IMR-90 (cell line): Measurements from ENCODE around the gene MEF2A. TPM values are rescaled to one million over a fixed set of nuclear protein-coding genes. Genes with fewer than 3 reads are reported as not detected.

Experiments
- ATAC-seq: fragments of 200-7000 bp; cut with Tn5 transposase; 2 replicates; pipeline ENCODE4 v1.9.1; 2020; ENCODE audit warnings: low read depth, mild to moderate bottlenecking, moderate library complexity
- BruUV-seq: library from RNA; stranded (reverse); fragments of 400-500 nt; replicated peaks from 2 replicates; lab custom pipeline; 2021; lab: Mats Ljungman, UMichigan
- CTCF ChIA-PET: fragments of 300-600 bp; formaldehyde crosslinking; extraction: SDS; loops from one replicate; lab custom pipeline; 2021; ENCODE audit warnings: antibody characterized with exemption; lab: Yijun Ruan, JAX
- POLR2A ChIA-PET: fragments of 300-600 bp; sonication (Branson Sonifier 250); formaldehyde crosslinking; loops from one replicate; lab custom pipeline; 2022; ENCODE audit warnings: antibody characterized with exemption; ENCODE audit not compliant: unreplicated experiment; lab: Charles Lee
- DNase-seq: peaks from one replicate; pipeline ENCODE4 v3.0.0; 2013
- H2AFZ ChIP-seq: replicated peaks from 2 replicates; pipeline ENCODE3; 2013; ENCODE audit warnings: low read length, mild to moderate bottlenecking; ENCODE audit not compliant: poor library complexity
- H2AK5ac ChIP-seq: 2 replicates; pipeline ENCODE4 v1.6.1; 2013; ENCODE audit warnings: low read depth, low read length, inconsistent platforms
- H2AK9ac ChIP-seq: replicated peaks from 2 replicates; pipeline ENCODE3; 2013; ENCODE audit warnings: mild to moderate bottlenecking, low read depth, low read length, moderate library complexity; ENCODE audit not compliant: poor library complexity
- H2BK120ac ChIP-seq: 2 replicates; pipeline ENCODE4 v1.6.1; 2013; ENCODE audit warnings: low read depth, low read length, inconsistent platforms
- H2BK15ac ChIP-seq: 3 replicates; pipeline ENCODE4 v1.6.1; 2013; ENCODE audit warnings: low read depth, low read length, inconsistent platforms
- H2BK20ac ChIP-seq: 2 replicates; pipeline ENCODE4 v1.6.1; 2013; ENCODE audit warnings: low read depth, mild to moderate bottlenecking, inconsistent platforms, low read length, moderate library complexity
- H2BK5ac ChIP-seq: 2 replicates; pipeline ENCODE4 v1.6.1; 2013; ENCODE audit warnings: mild to moderate bottlenecking, low read depth, low read length, inconsistent platforms; ENCODE audit not compliant: poor library complexity, severe bottlenecking
- H3K14ac ChIP-seq: replicated peaks from 2 replicates; pipeline ENCODE4 v1.6.1; 2013; ENCODE audit warnings: low read depth, low read length, inconsistent platforms
- H3K18ac ChIP-seq: 2 replicates; pipeline ENCODE4 v1.6.1; 2013; ENCODE audit warnings: low read depth, low read length, control low read depth
- H3K23ac ChIP-seq: 2 replicates; pipeline ENCODE4 v1.6.1; 2013; ENCODE audit warnings: low read depth, low read length, inconsistent platforms
- H3K27ac ChIP-seq: 2 replicates; pipeline ENCODE4 v1.5.1; 2013; ENCODE audit warnings: mild to moderate bottlenecking, control low read depth, low read length; ENCODE audit not compliant: insufficient read depth
- H3K27me3 ChIP-seq: 2 replicates; pipeline ENCODE4 v1.6.1; 2013; ENCODE audit warnings: low read length; ENCODE audit not compliant: control insufficient read depth, insufficient read depth
- H3K36me3 ChIP-seq: 2 replicates; pipeline ENCODE4 v1.6.1; 2013; ENCODE audit warnings: low read length, mixed read lengths; ENCODE audit not compliant: control insufficient read depth, insufficient read depth
- H3K4ac ChIP-seq: 2 replicates; pipeline ENCODE4 v1.6.1; 2013; ENCODE audit warnings: low read depth, low read length, inconsistent platforms
- H3K4me1 ChIP-seq: 2 replicates; pipeline ENCODE4 v1.6.1; 2013; ENCODE audit warnings: low read length, mixed read lengths; ENCODE audit not compliant: control insufficient read depth, insufficient read depth
- H3K4me2 ChIP-seq: 2 replicates; pipeline ENCODE4 v1.6.1; 2013; ENCODE audit warnings: low read depth, mild to moderate bottlenecking, control low read depth, low read length, moderate library complexity
- H3K4me3 ChIP-seq: 2 replicates; pipeline ENCODE4 v1.5.1; 2013; ENCODE audit warnings: low read depth, mild to moderate bottlenecking, control low read depth, low read length, moderate library complexity; ENCODE audit not compliant: insufficient read depth
- H3K56ac ChIP-seq: 2 replicates; pipeline ENCODE4 v1.6.1; 2013; ENCODE audit warnings: low read length, inconsistent platforms; ENCODE audit not compliant: insufficient read depth; ENCODE audit errors: extremely low read depth
- H3K79me1 ChIP-seq, 2 experiments: 2 replicates each; pipeline ENCODE4 v1.6.1; 2013; ENCODE audit warnings: low read length in 2 of 2, inconsistent platforms in 1 of 2, low read depth in 1 of 2
- H3K9ac ChIP-seq: 2 replicates; pipeline ENCODE4 v1.6.1; 2013; ENCODE audit warnings: low read depth, low read length, control low read depth
- H3K9me1 ChIP-seq: 2 replicates; pipeline ENCODE4 v1.6.1; 2013; ENCODE audit warnings: low read length, inconsistent platforms; ENCODE audit not compliant: insufficient read depth
- H3K9me3 ChIP-seq: 2 replicates; pipeline ENCODE4 v1.6.1; 2013; ENCODE audit warnings: low read length; ENCODE audit not compliant: control insufficient read depth, insufficient read depth
- H4K20me1 ChIP-seq: 2 replicates; pipeline ENCODE4 v1.6.1; 2013; ENCODE audit warnings: low read length, inconsistent platforms; ENCODE audit not compliant: insufficient read depth
- H4K5ac ChIP-seq: 2 replicates; pipeline ENCODE4 v1.6.1; 2013; ENCODE audit warnings: mild to moderate bottlenecking, low read depth, low read length, control low read depth
- H4K8ac ChIP-seq, 2 experiments: 2 replicates each; pipeline ENCODE4 v1.6.1; 2013; ENCODE audit warnings: low read depth in 2 of 2, low read length in 2 of 2, control low read depth in 1 of 2, inconsistent platforms in 1 of 2
- H4K91ac ChIP-seq: 2 replicates; pipeline ENCODE4 v1.6.1; 2013; ENCODE audit warnings: low read depth, low read length, inconsistent platforms; ENCODE audit not compliant: insufficient read depth
- MAFK ChIP-seq: IDR thresholded peaks from 2 replicates; pipeline ENCODE4 v1.6.1; 2012; ENCODE audit warnings: low read depth, low read length, improper control_type of control experiment
- RAD21 ChIP-seq: IDR thresholded peaks from 2 replicates; pipeline ENCODE4 v1.6.1; 2012; ENCODE audit warnings: low read length, improper control_type of control experiment
- WGBS, 2 experiments: methylation state at CpG; one replicate each; pipeline versions ENCODE4 v1.1.5 to v1.1.7; 2013; ENCODE audit warnings: missing lambda C conversion rate in 2 of 2; ENCODE audit not compliant: insufficient read length in 1 of 2; ENCODE audit errors: extremely low coverage in 2 of 2; 5-methylcytosine and 5-hydroxymethylcytosine counted together
- dilution Hi-C: fragments of 300-500 bp; cut with HindIII; formaldehyde crosslinking; loops from one replicate; pipeline ENCODE4 v1.14.3; 2018; ENCODE audit warnings: low sequenced_read_pairs; ENCODE audit not compliant: unreplicated experiment
- in situ Hi-C: fragments of 300-500 bp; cut with MboI; formaldehyde crosslinking; loops from 3 replicates; pipeline ENCODE4 v1.14.3; 2019; ENCODE audit warnings: low sequenced_read_pairs, inconsistent platforms, mixed read lengths
- intact Hi-C: fragments of 100-400 bp; cut with micrococcal nuclease; formaldehyde crosslinking; loops from 2 replicates; pipeline ENCODE4 v1.10.0; 2022
- polyA plus RNA-seq, 3 experiments: library from polyadenylated mRNA; depleted of rRNA; stranded (reverse); fragments of >200 nt; gene quantifications; 2 replicates each; pipeline ENCODE4 v1.2.3, GENCODE V29; 2012; ENCODE audit warnings: low replicate concordance in 1 of 3
- total RNA-seq: library from RNA; depleted of rRNA; stranded (reverse); fragments of >200 nt; gene quantifications from 2 replicates; pipeline ENCODE4 v1.2.3, GENCODE V29; 2012

The MEF2A gene
- total and polyA plus RNA-seq, 2 of the 4 experiments (the other 2 are of a cell fraction), result 16.1 to 16.7 TPM

DNA sequence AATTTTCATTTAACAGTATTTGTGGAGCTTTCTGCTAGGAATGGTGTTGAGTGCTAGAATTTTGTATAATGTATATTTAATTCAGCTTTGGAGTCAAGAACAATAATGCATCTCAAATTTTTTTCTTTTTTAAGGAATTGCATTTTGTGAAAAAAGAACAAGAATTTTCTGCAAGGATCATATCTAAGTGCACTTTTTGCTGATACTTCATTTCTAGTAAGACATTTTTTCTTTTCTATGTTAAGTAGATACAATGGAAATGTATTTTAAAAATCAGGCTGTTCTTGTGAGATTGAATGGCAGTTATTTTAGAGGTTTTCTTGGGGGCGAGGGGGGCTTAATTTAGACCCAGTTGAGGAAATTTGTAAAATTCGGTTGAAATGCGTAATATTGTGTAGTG, 32.5 kb downstream of the MEF2A start:
- DNase-seq, result no peak
- no peak overlapping the region for H3K14ac ChIP-seq
- H3K9me1 ChIP-seq, result 0 out of 2 replicates have a peak, but pooled peaks cover 2% of the 10 kb centered on the region
- H2BK20ac ChIP-seq, result no peak overlapping the region
- H3K4me2 ChIP-seq, result no peak overlapping the region
- H2AK9ac ChIP-seq, result no peak overlapping the region
- H3K18ac ChIP-seq, result no peak overlapping the region
- no peak overlapping the region for H2BK120ac ChIP-seq
- no peaks in the 10 kb centered on the region for H3K9me3 ChIP-seq
- no peak overlapping the region for H3K4ac ChIP-seq
- intact Hi-C loops, result no loop called here
- H2AFZ ChIP-seq, result no peak overlapping the region
- no peak overlapping the region for H3K4me3 ChIP-seq
- H3K27me3 ChIP-seq, result no peaks in the 10 kb centered on the region
- H2AK5ac ChIP-seq, result no peak overlapping the region
- ChIA-PET CTCF (no interaction called here), POLR2A (no interaction called here)
- in situ Hi-C loops, result no loop called here
- H3K56ac ChIP-seq, result no peak overlapping the region
- H3K79me1 ChIP-seq, result peaks cover 27 to 46% of the 10 kb centered on the region in 2 experiments
- H4K5ac ChIP-seq, result no peak overlapping the region
- no peak for ATAC-seq
- H3K36me3 ChIP-seq, result peaks cover 7% of the 10 kb centered on the region; the same call in 1 of the 2 replicates
- dilution Hi-C loops, result no loop called here
- H2BK5ac ChIP-seq, result no peak overlapping the region
- H3K9ac ChIP-seq, result no peak overlapping the region
- BruUV-seq, result no TSS peak
- no peak overlapping the region for H2BK15ac ChIP-seq
- no peaks in the 10 kb centered on the region for H3K4me1 ChIP-seq
- H3K23ac ChIP-seq, result no peak overlapping the region
- no CpG with 5 or more reads among the region's 3 CpGs for WGBS, 2 experiments
- TF ChIP-seq RAD21 (no peak), MAFK (peak; percentile 25; the same call in 1 of the 2 replicates)
- H3K27ac ChIP-seq, result no peak overlapping the region
- H4K91ac ChIP-seq, result no peak overlapping the region
- no peak overlapping the region for H4K8ac ChIP-seq
- peaks cover 24% of the 10 kb centered on the region; the same call in 1 of the 2 replicates for H4K20me1 ChIP-seq
